IPS-20b (cell line): ENCODE results near the gene GALNT9.

Source experiments
- H3K27ac ChIP-seq: one replicate; pipeline ENCODE4 v1.5.1; 2013; ENCODE audit warnings: low read length
- H3K27me3 ChIP-seq: 2 replicates; pipeline ENCODE4 v1.6.1; 2013; ENCODE audit warnings: mild to moderate bottlenecking, low read length, inconsistent platforms; ENCODE audit not compliant: insufficient read depth
- H3K36me3 ChIP-seq: 2 replicates; pipeline ENCODE4 v1.6.1; 2013; ENCODE audit warnings: low read depth, mild to moderate bottlenecking, inconsistent platforms, low read length, moderate library complexity; ENCODE audit not compliant: insufficient read depth
- H3K4me1 ChIP-seq: 2 replicates; pipeline ENCODE4 v1.6.1; 2013; ENCODE audit warnings: mild to moderate bottlenecking, control low read depth, inconsistent platforms, low read length, moderate library complexity; ENCODE audit not compliant: insufficient read depth
- H3K4me3 ChIP-seq: 2 replicates; pipeline ENCODE4 v1.5.1; 2013; ENCODE audit warnings: mild to moderate bottlenecking, low read length, inconsistent platforms
- H3K9ac ChIP-seq: 2 replicates; pipeline ENCODE4 v1.6.1; 2013; ENCODE audit warnings: low read depth, mild to moderate bottlenecking, inconsistent platforms, low read length, moderate library complexity
- H3K9me3 ChIP-seq: 2 replicates; pipeline ENCODE4 v1.6.1; 2013; ENCODE audit warnings: mild to moderate bottlenecking, low read depth, low read length, inconsistent platforms; ENCODE audit not compliant: insufficient read depth

The GALNT9 gene

GRCh38 chr12:132159555-132160003, 169.8 kb downstream of the GALNT9 start:
- Histone ChIP-seq H3K9me3 (peaks cover 15% of the 10 kb centered on the region), H3K27ac (no peak overlapping the region), H3K27me3 (peaks cover 29% of the 10 kb centered on the region), H3K36me3 (peaks cover 27% of the 10 kb centered on the region), H3K4me3 (no peak overlapping the region), H3K9ac (no peak overlapping the region), H3K4me1 (no peaks in the 10 kb centered on the region)

- H3K4me3 ChIP-seq: no peak overlapping the region
- no peaks in the 10 kb centered on the region for H3K4me1 ChIP-seq
- H3K27ac ChIP-seq: no peak overlapping the region
- peaks cover 15% of the 10 kb centered on the region for H3K9me3 ChIP-seq
- no peak overlapping the region for H3K9ac ChIP-seq
- peaks cover 22% of the 10 kb centered on the region for H3K27me3 ChIP-seq
- H3K36me3 ChIP-seq: peaks cover 27% of the 10 kb centered on the region
These were observed 170.5 kb downstream of the GALNT9 start for GRCh38 chr12:132158677-132159554.

GRCh38 chr12:132157733-132158409, 171.5 kb downstream of the GALNT9 start:
- Histone ChIP-seq H3K27me3 (peaks cover 12% of the 10 kb centered on the region), H3K4me1 (no peaks in the 10 kb centered on the region), H3K9me3 (peaks cover 15% of the 10 kb centered on the region)

GRCh38 chr12:132156573-132157325, 172.6 kb downstream of the GALNT9 start:
- Histone ChIP-seq H3K27ac (no peak overlapping the region), H3K9ac (no peak overlapping the region)

More at GRCh38 chr12:132157733-132158409, 171.5 kb downstream of the GALNT9 start:
- H3K36me3 ChIP-seq: peaks cover 27% of the 10 kb centered on the region
- no peak overlapping the region for H3K4me3 ChIP-seq
- no peak overlapping the region for H3K9ac ChIP-seq
- H3K27ac ChIP-seq: no peak overlapping the region

GRCh38 chr12:132155771-132156572, 173.4 kb downstream of the GALNT9 start:
- Histone ChIP-seq H3K9ac (no peak overlapping the region), H3K9me3 (peaks cover 15% of the 10 kb centered on the region)

More at GRCh38 chr12:132156573-132157325, 172.6 kb downstream of the GALNT9 start:
- peaks cover 15% of the 10 kb centered on the region for H3K9me3 ChIP-seq
- no peak overlapping the region; the same call in 1 of the 2 replicates for H3K4me3 ChIP-seq
- peaks cover 27% of the 10 kb centered on the region for H3K36me3 ChIP-seq
- H3K27me3 ChIP-seq: peaks cover under 1% of the 10 kb centered on the region; the same call in 1 of the 2 replicates
- H3K4me1 ChIP-seq: no peaks in the 10 kb centered on the region

GRCh38 chr12:132154941-132155770, 174.2 kb downstream of the GALNT9 start:
- Histone ChIP-seq H3K4me3 (no peak overlapping the region), H3K36me3 (peaks cover 27% of the 10 kb centered on the region), H3K4me1 (no peaks in the 10 kb centered on the region), H3K9ac (no peak overlapping the region), H3K27me3 (no peaks in the 10 kb centered on the region; the same call in 1 of the 2 replicates), H3K27ac (no peak overlapping the region), H3K9me3 (peaks cover 15% of the 10 kb centered on the region)

More at GRCh38 chr12:132155771-132156572, 173.4 kb downstream of the GALNT9 start:
- Histone ChIP-seq H3K27ac (no peak overlapping the region), H3K27me3 (no peaks in the 10 kb centered on the region; the same call in 1 of the 2 replicates), H3K4me3 (no peak overlapping the region), H3K36me3 (peaks cover 27% of the 10 kb centered on the region), H3K4me1 (no peaks in the 10 kb centered on the region)

- no peak overlapping the region for H3K4me3 ChIP-seq
- H3K27ac ChIP-seq: no peak overlapping the region
- no peak overlapping the region for H3K9ac ChIP-seq
- peaks cover 31% of the 10 kb centered on the region for H3K36me3 ChIP-seq
- no peaks in the 10 kb centered on the region; the same call in 1 of the 2 replicates for H3K27me3 ChIP-seq
- peaks cover 18% of the 10 kb centered on the region for H3K9me3 ChIP-seq
- H3K4me1 ChIP-seq: no peaks in the 10 kb centered on the region
These were observed 175.0 kb downstream of the GALNT9 start for GRCh38 chr12:132154341-132154761.

GRCh38 chr12:132153501-132154340, 175.7 kb downstream of the GALNT9 start:
- Histone ChIP-seq H3K27ac (no peak overlapping the region), H3K9me3 (peaks cover 18% of the 10 kb centered on the region), H3K9ac (no peak overlapping the region), H3K4me3 (no peak overlapping the region), H3K4me1 (no peaks in the 10 kb centered on the region), H3K27me3 (no peaks in the 10 kb centered on the region; the same call in 1 of the 2 replicates), H3K36me3 (peaks cover 31% of the 10 kb centered on the region)

GRCh38 chr12:132152953-132153352, 176.4 kb downstream of the GALNT9 start:
- Histone ChIP-seq H3K9ac (no peak overlapping the region), H3K27me3 (no peaks in the 10 kb centered on the region; the same call in 1 of the 2 replicates), H3K27ac (no peak overlapping the region), H3K36me3 (peaks cover 27% of the 10 kb centered on the region), H3K4me3 (no peak overlapping the region), H3K9me3 (peaks cover 18% of the 10 kb centered on the region), H3K4me1 (no peaks in the 10 kb centered on the region)
